Activated CD4-positive, alpha-beta T cell treated with anti-CD3 and anti-CD28 coated beads for 24 hours (primary cell): ENCODE data around the gene CCDC70.
A peak's percentile ranks its signal among the peaks of the same experiment; 100 is the strongest.

Source experiments
- DNase-seq, 2 donors: peaks; one replicate each; pipeline ENCODE4 v3.0.0-alpha.2; 2020; ENCODE audit warnings: low read depth in 2 of 2

CCDC70 gene

DNA sequence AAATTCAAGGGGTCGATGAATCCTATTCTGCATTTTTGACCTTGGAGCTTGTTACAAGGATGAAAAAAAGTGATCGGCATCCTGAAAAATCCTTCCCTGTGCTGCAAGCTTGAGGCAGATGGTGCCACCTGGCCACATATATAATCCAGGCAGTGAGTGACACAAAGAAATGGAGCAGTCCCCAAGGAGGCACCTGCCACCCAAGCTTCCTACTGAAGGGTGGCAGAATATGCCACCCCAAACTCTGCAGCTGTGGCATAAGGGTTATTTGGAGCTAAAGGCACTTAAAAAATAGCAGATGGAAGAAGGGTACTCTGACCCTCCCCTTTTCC lies 32.2 kb upstream of the CCDC70 start:
- no peak for DNase-seq

DNA sequence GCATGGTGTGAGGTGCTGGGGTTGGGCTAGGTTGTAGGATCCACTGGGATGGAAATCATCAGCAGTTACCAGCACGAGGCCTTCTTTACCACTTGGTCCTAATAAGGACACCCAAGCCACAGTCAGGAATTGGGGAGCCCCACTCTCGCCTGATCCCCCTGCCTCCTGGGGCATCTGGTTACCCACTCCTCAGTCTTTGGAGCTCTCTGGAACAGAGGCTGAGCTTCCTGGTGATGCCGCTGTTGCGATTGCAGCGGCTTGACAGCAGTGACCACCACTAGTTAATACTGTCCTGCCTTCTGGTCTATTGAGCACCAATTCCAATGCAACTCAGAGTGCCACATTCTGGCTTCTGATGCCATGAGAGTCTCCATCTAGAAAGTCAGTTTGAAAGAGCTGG lies 30.2 kb upstream of the CCDC70 start:
- no peak for DNase-seq

DNA sequence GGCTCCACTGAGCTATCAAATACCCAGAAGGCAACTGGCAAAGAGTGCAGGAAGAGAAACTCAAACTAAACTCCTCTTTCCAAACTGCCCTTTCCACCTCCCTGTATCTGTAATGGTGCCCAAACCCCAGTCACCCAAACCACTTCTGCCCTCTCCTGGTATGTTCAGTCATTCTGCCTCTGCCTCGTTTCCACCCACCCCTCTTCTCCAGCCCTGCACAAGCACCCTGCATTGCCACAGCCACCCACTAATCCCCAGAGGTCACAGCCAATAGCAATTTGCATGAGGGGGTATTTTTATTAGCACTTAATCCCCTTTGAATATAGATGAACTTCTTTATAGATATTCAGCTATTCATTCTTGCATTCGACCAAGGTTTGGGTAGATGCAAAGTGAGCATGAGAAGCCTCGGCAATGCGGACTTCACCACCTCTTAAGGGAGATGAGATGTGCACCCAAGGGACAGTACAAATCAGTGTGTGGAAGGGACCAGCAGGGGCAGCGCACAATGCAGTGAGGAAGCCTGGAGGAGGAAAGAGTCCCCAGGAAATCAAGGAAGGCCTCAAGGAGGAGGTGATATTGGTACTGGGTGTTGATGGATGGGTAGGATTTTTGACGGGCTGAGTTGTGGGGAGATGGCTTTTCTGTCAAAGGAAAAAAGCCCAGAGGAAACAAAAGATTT lies 29.2 kb upstream of the CCDC70 start:
- DNase-seq: peak in 1 of 2 donors; percentile 35

DNA sequence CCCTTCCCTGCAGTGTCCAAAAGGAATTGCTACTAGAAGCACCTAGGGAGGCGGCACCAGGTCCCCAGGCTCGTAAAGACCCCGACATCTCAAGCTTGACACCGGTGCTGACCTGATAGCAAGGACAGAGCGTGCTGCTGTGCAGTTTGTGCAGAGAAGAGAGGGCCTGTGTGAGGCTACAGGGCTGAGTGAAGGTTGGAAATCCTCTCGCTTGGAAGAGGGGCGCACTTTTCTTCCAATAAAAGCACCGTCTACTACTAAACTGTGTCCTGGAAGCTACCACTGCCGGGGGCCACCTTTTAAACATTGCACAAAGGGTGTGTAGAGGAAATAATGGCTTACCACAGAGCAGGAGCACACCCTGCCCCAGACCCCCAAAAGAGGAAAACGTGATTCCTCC lies 27.8 kb upstream of the CCDC70 start:
- DNase-seq: no peak

DNA sequence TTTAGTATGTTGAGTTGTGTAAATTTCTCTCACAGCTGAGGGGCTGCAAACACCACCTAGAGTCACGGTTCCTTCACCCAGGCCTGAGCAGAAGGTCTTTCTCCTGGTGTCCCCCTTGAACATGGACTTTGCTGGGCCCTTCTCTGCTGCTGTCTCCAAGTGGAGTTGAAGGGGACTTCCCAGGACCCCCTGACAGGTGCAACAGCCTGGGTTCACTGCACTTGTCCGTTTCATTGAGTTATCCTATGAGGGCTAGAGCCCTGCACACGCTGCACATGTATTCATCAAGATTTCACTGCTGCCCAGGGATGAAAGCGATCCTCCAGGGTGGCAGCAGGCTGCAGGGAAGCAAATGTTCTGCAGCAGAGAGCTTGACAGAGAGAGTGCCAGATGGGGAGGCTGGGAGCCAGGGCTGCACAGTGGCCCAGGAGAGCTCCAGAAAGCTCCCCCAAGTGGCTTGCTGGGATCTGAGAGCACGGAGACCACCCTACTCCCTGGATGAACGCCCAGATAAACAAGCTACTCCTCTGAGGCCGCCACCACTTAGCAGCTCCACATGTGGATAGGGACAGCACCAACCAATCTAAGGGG lies 27.1 kb upstream of the CCDC70 start:
- DNase-seq: no peak

DNA sequence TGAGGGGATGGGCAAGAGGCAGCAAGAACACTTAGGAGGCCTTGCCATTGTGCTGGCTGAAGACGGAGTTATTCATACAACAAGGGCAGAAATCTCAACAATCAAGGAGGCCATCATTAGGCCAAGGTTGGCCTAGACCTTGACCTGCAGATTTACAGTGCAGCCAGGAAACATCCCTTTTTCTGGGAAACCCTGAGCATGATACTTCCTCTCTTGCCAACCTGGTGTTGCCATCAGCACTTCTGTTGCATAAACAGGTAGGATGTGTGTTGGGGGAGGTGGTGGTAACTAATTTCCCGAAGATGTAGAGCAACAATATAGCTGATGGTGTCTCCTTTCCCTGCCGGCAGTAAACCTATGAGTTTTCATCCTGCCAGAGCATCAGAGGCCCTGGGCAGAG lies 24.8 kb upstream of the CCDC70 start:
- no peak for DNase-seq

DNA sequence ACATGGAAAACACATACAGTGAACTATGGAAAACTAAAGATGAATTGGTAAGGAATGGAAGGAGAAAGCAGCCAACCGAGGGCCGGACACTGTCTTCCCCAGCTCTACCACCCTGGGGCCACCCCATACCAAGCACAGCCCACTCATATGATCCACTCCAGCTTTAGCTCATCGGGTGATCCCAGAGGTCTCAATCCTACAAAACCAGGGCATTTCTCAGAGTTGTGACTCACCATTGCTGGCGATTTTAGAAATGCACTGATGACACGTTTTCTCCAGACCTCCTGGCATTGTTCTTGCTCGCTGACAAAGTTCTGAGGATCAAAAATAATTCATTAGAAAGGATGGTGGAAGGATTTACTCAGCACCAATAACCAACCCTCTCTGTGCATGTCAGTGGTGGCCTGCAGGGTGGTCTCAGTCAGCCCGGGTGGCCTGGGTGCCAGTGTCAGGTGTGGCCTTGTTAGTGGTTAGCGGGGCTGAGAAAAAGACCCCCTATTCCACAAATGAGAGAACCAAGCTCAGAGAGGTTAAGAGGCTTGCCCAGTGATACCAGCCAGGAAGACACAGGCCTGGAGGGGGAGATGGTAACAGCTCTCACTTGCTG lies 23.4 kb upstream of the CCDC70 start:
- DNase-seq: no peak

DNA sequence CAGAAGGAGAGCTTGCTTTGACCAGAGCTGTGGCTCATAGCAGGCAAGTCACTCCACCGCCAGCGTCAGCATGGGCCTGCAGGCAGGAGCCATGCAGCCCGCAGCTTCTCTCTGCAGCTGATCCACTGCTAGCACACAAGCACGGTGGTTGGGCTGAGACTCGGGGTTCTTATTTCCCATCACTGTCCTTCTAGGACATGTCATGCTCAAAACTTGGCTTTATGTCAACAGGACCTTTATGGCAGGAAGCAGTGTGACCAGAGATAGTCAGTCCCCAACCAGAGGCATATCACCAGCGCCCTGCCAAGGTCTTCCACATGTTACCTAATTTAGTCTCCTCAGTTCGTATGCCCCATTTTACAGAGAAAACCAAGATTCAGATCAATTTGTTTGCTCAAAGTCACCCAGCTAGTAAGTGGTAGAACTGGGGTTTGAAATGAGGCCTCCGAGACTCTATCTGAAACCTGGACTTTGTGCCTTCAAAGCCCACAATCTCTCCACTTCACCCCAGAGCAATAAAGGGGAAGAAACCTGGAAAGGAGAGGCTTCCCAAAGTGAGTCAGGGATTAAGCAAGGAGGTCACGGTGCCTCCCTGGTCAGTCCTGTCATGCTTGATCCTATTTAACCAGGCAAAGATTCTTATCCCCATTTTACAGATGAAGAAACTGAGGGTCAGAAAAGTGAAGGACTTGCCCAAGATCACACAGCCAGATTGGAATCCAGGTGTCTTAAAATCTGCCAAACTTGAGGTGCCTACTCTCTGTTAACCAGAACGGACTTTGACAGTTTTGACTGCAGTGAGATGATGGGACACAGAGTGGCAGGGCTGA lies 21.8 kb upstream of the CCDC70 start:
- no peak for DNase-seq

DNA sequence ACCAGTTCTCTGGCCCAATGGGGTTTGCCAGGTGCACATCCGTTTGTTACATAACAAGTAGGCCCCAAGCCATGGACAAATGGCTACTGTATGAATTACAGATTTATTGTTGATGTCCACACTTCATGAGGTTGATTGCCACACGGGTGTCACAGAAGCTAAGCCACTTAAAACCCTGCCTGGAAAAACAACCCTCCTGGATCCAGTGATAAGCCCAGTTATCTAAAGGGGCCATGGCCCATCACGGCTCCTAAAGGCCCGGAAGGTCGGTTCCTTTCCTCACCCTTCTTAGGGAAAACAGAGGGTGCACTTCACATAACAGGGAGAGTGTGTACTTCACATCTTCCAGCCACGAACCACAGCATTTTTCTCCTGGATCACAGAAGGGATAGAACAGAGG lies 20.9 kb upstream of the CCDC70 start:
- no peak for DNase-seq

DNA sequence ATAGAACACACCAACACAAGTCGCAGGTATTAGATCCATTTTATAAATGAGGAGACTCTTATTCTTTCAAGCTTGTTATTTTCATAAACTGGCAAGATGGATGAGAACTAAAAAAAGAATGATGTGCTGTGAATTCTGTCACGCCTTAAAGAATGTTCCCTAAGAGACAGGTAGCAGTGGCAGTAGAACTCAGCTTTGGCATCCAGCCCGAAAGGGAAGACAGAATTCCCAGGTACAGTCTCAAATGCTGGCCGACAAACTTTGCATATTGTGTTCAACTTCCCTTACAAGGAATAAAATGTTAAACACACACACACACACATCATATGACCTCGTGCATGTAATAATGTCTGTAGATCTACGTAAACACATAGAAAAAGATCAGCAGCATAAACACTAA lies 20.0 kb upstream of the CCDC70 start:
- DNase-seq: no peak

DNA sequence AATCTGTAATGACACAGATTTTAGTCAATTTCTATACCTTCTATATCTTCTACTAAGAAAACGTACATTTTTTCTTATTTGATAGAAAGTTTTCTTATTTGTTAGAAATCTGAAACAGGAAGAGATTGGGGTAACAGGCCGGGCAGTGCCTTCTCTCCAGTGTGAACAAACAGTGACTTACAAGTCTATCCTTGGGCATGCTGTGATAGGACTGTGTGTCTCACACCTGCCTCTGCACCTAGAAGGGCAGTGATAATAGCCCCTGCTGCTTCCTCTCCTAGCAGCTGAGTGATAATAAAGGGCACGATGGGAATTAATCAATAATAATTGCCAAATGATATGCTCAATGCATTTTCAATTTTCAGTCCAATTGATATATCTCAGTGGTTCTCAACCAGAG lies 18.2 kb upstream of the CCDC70 start:
- no peak for DNase-seq

DNA sequence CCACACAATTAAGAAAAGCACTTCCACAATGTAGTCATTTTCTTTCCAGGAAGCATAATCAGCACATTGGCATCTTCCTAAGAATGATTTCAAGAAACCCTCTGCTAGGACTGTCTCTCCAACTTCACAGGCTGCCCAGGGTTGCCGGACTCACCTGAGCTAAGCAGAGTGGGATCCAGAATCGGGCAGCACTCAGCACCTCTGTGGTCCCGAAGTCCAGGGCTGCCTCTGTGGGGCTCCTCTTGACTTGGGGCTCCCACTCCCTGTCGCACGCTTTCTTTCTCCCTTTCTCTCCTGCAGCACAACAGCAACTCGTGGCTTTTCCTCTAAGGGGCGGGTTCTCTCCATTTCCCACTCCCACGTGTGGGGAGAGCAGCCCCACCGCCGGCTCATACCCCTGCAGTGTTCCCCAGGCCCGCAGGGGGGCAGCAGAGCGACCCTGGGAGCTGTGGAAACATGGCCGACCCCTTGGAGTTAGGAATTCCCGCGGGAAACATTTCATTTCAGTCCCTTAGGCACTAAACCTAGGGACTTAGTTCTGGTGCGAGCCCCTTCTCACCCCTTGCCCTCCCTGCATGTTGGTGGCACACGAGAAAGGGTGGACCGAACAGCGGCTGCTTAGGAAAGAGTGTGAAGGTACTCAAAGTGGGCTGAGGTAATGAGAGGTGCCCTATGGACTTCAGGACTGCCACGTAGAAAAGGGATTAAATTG lies 16.8 kb upstream of the CCDC70 start, which contains the start of gene TMEM272:
Gene TMEM272, minus strand, starts transcription at position 316 of the 712 bp plus-strand sequence. CDS start 6,647 bp downstream, outside the sequence.
- DNase-seq: peak; percentile 31 to 53

DNA sequence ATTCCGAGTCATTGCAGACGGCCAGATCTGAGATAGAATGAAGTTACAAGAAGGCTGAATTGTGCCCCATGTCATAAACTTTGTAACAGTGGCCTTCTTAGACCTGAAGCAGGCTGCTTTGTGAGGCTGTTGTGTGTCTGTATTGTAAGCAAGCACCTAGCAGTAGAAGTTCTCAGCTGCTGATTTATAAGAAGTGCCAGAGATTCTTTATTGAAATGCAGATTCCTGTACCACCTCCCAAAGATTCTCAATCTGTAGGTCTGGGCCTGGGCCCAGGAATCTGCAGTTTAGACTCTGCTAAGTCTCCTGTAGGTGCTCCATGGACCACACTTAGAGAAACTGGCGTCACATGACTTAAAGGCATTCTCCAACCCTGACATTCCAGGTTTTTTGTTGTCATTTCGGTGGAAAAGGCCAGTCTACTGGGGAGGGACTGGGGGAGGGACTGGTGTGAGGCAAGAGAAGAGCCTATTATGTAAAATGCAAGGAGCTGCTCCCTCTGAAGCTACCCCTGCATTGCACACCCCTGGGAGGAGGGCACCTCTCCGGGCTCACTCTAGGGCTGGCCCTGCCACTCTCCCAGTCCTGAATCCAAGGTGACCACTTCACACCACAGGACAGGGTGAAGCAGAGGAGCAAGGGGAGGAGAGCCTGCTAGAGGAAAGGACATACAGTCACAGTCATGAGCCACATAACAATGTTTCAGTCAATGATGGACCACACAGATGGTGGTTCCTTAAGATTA lies 16.0 kb upstream of the CCDC70 start:
- no peak for DNase-seq

DNA sequence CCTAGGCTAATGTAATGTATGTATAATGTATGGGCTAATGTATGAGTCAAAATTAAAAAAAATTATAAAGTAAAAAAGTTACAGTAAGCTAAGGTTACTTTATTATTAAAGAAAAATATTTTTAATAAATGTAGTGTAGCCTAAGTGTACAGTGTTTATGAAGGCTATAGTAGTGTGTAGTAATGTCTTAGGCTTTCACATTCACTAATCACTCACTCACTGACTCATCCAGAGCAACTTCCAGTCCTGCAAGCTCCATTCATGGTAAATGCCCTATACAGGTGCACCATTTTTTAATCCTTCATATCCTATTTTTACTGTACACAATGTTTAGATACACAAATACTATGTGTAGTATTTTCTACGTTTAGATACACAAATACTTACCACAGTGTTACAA lies 15.0 kb upstream of the CCDC70 start:
- DNase-seq: no peak

DNA sequence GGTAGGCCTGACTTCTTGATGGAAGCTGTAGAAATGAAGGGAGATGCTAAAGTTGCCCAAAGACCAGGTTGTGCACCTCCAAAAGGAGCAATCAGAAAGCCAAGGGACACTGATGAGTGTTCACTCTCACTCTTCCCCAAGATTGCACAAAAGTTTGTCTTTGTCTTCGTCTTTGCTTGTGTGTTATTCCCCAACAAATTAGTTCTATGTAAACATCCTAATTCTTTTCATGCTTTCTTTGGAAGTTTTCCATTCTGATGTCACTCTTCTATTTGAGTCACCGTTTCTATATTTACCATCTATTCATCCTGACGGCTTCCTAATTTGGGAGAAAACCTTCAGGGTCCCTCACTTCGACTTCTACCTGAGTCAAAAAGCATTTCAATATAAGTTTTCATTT lies 13.1 kb upstream of the CCDC70 start:
- no peak for DNase-seq

DNA sequence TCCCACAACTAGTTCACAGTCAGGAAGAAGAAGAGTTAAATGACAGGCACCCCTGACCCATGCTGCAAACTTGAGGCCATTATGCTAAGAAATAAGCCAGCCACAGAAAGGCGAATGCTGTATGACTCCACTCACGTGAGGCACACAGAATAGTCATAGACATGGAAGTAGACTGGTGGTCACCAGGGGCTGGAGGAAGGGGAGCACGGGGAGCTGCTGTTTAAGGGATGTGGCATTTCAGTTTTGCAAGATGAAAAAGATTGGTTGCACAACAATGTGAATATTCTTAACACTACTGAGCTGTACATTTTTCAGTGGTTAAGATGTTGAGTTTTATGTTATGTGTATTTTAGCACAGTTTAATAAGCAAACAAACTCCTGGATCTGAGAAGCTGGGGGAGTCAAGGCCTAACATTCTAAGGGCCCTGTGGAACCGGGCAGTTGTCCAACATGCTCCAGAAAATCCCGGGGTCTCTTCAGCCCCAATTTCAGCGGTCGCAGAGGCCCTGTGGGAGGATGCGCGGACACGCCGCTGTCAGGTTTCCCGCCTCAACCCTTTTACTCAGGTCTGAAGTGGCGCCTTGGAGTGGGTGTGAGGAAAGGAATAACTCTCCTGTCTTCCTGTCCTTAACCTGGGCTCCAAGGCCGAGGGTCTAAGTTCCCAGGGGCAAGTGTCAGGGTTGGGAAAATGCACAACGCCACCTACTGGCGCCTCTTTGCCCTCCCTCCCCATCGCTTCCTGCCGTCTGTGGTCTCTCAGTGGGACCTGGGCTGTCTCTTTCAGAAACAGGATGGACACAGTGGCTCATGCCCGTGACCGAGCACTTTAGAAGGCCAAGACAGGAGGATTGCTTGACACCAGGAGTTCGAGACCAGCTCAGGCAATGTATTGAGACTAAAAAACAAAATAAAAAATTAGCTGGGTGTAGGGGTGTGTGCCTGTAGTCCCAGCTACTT lies 12.3 kb upstream of the CCDC70 start:
- no peak for DNase-seq

DNA sequence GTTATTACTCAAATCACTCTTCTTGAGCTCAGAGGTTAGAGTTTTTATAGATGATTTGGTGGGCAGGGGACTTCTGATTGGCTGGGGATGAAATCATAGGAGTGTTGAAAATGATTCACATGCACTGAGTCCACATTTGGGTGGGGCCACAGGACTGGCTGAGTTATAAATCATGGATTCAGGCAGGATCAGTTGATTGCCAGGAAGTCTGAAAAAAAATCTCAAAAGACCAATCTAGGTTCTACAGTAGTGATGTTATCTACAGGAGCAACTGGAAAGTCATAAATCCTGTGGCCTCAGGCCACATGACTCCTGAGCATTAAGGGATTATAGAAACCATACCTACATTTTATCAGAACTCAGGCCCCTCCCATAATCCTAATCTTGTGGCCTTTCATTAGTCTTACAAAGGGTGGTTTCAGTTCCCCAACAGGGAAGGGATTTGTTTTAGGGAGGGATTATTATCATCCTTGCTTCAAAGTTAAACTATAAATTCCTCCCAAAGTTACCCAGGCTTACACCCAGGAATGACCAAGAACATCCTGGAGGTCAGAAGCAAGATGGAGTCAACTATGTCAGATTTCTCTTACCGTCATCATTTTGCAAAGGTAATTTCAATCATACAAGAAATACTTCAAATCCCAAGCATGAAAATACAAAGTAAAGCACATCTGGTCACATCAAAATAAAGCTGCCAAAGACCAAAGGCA lies 5.6 kb upstream of the CCDC70 start:
- no peak for DNase-seq

DNA sequence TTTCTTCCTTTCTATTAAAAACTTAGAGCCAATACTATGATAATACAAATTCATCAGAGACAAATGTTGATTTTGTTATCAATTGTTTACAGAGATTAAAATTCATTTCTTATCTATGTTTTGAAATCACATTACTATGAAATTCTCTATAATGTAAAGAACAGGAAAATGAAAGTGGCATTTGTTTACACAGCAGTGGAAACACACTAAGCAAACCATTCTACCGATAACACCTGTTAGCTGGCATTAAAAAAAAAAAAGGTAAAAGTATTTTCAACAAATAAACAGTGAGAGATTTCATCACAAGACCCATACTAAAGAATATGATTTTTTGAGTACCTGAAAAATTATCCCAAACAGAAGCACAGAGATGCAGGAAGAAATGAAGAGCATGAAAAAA lies 4.8 kb upstream of the CCDC70 start:
- DNase-seq: no peak

DNA sequence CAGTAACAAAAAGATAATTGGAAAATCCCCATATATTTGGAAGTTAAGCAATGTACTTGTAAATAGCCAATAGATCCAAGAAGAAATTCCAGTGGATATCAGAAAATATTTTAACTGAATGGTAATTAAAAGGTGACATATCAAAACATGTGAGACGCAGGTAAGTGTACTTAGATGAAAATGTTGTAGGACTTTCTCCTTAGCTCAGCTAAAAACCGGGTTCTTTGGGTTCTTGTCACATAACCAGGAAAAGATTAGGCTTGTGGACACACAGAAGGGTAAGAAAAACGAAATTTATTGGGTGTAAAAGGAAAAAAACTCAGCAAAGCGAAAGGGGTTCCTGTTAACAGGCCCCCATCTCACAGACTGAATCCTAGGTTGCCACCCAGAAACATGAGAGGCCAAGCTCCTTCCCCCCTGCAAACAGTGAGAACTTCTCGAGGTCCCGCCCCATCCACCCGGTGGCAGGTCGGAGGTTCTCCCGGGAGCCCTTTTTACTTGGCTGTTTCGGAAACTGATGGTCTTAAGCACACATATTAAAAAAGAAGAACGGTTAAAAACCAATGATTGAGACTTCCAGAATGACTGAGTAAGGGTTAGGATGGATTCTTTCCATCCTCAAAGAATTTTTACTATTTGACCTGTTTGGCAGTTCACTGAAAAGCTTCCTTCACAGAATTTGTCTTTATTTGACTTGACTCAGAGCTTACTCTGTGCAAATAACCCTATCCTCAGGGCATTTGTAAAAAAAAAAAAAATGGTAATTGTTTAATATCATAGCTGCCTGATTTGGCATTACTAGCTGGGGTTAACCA lies 3.1 kb upstream of the CCDC70 start:
- no peak for DNase-seq
